HCT116 (cell line): ENCODE measurements around the gene SLC2A5. TPM values are rescaled to one million over a fixed set of nuclear protein-coding genes. Genes with fewer than 3 reads are reported as not detected.

ENCODE experiments used
- ATAC-seq: fragments of 200-7000 bp; cut with Tn5 transposase; 2 replicates; pipeline ENCODE4 v1.9.1; 2020; ENCODE audit warnings: mild to moderate bottlenecking, moderate library complexity
- BruUV-seq: library from RNA; stranded (reverse); fragments of 400-500 nt; replicated peaks from 2 replicates; lab custom pipeline; 2021; lab: Mats Ljungman, UMichigan
- CTCF ChIA-PET: fragments of 300-600 bp; sonication (Branson Sonifier 250); formaldehyde crosslinking; loops from one replicate; lab custom pipeline; 2021; ENCODE audit warnings: antibody characterized with exemption; lab: Charles Lee
- POLR2A ChIA-PET: fragments of 300-600, 350-600 bp; sonication (Branson Sonifier 250); formaldehyde crosslinking; loops from one replicate; lab custom pipeline; 2021; ENCODE audit warnings: antibody characterized with exemption; lab: Charles Lee
- RAD21 ChIA-PET, 2 experiments: fragments of 300-600 bp; sonication (Branson Sonifier 250); formaldehyde crosslinking; loops; one replicate each; lab custom pipeline; 2023; ENCODE audit warnings: low total read pairs in 2 of 2; ENCODE audit not compliant: uncharacterized antibody in 2 of 2, unreplicated experiment in 2 of 2, low non-redundant PET in 1 of 2; lab: Charles Lee
- DNase-seq: peaks from one replicate; pipeline ENCODE4 v3.0.0-alpha.2; 2010; ENCODE audit warnings: low read depth, low spot score
- H2AFZ ChIP-seq: fragments of 200-600 bp; shearing (Covaris generic), sonication (generic); 2 replicates; pipeline ENCODE4 v1.6.1; 2017; ENCODE audit warnings: low read depth, mixed run types, mixed read lengths, antibody characterized with exemption, low read length; ENCODE audit not compliant: poor library complexity, severe bottlenecking
- H3K27ac ChIP-seq: 2 replicates; pipeline ENCODE4 v1.5.1; 2012; ENCODE audit warnings: low read depth, low read length
- H3K27me3 ChIP-seq: fragments of 200-600 bp; sonication (generic); 2 replicates; pipeline ENCODE4 v1.6.1; 2016; ENCODE audit warnings: mixed run types, low read length, mixed read lengths; ENCODE audit not compliant: insufficient read depth
- H3K36me3 ChIP-seq, 2 experiments: fragments of 200-500 bp in 1 of 2; fragments of 200-600 bp in 1 of 2; sonication (Bioruptor generic) in 1 of 2; sonication (generic) in 1 of 2; 2 replicates each; pipeline versions ENCODE4 v1.5.1 to v1.6.1; 2014 to 2016; ENCODE audit warnings: low read length in 2 of 2, inconsistent platforms in 1 of 2, mixed read lengths in 1 of 2, mixed run types in 1 of 2; ENCODE audit not compliant: insufficient read depth in 2 of 2, control insufficient read depth in 1 of 2
- H3K4me1 ChIP-seq, 2 experiments: fragments of 200-600 bp in 1 of 2; sonication (generic) in 1 of 2; 2 replicates each; pipeline versions ENCODE4 v1.5.1 to v1.6.1; 2012 to 2017; ENCODE audit warnings: low read length in 2 of 2, inconsistent platforms in 1 of 2, mild to moderate bottlenecking in 1 of 2, mixed read lengths in 1 of 2, mixed run types in 1 of 2, moderate library complexity in 1 of 2; ENCODE audit not compliant: insufficient read depth in 2 of 2, control insufficient read depth in 1 of 2
- H3K4me2 ChIP-seq: fragments of 200-600 bp; sonication (generic); 2 replicates; pipeline ENCODE4 v1.6.1; 2017; ENCODE audit warnings: mixed run types, low read length, mixed read lengths
- H3K4me3 ChIP-seq, 2 experiments: fragments of 200-600 bp in 1 of 2; sonication (generic) in 1 of 2; replicated peaks in 1 of 2; 2 replicates each; pipeline ENCODE4 v1.5.1; 2011 to 2016; ENCODE audit warnings: low read length in 2 of 2, control low read depth in 1 of 2, low read depth in 1 of 2, mild to moderate bottlenecking in 1 of 2, mixed read lengths in 1 of 2, mixed run types in 1 of 2
- H3K79me2 ChIP-seq: fragments of 200-600 bp; sonication (generic); 2 replicates; pipeline ENCODE4 v1.6.1; 2017; ENCODE audit warnings: mild to moderate bottlenecking, mixed run types, low read length, moderate library complexity, mixed read lengths; ENCODE audit not compliant: insufficient read depth
- H3K9ac ChIP-seq: fragments of 200-600 bp; sonication (generic); 2 replicates; pipeline ENCODE4 v1.6.1; 2016; ENCODE audit warnings: low read length, mixed read lengths
- H3K9me2 ChIP-seq: fragments of 200-600 bp; sonication (generic), shearing (Covaris generic); 2 replicates; pipeline ENCODE4 v1.6.1; 2017; ENCODE audit warnings: mixed run types, mild to moderate bottlenecking, moderate library complexity; ENCODE audit not compliant: insufficient read depth
- H3K9me3 ChIP-seq, 2 experiments: fragments of 200-500 bp in 1 of 2; fragments of 200-600 bp in 1 of 2; sonication (Bioruptor generic) in 1 of 2; sonication (generic) in 1 of 2; 2 replicates each; pipeline ENCODE4 v1.6.1; 2014 to 2017; ENCODE audit warnings: low read length in 2 of 2, mixed read lengths in 2 of 2, inconsistent platforms in 1 of 2, low read depth in 1 of 2, mild to moderate bottlenecking in 1 of 2, mixed run types in 1 of 2, moderate library complexity in 1 of 2; ENCODE audit not compliant: control insufficient read depth in 1 of 2, insufficient read depth in 1 of 2
- H4K20me1 ChIP-seq: fragments of 200-600 bp; sonication (generic), shearing (Covaris generic); 2 replicates; pipeline ENCODE4 v1.6.1; 2017; ENCODE audit warnings: mixed run types, mild to moderate bottlenecking, moderate library complexity; ENCODE audit not compliant: insufficient read depth
- ATF3 ChIP-seq: IDR thresholded peaks from 2 replicates; pipeline ENCODE4 v1.6.1; 2012
- CBX3 ChIP-seq: IDR thresholded peaks from 2 replicates; pipeline ENCODE4 v1.6.1; 2012; ENCODE audit warnings: low read depth
- CEBPB ChIP-seq: IDR thresholded peaks from 2 replicates; pipeline ENCODE4 v1.6.1; 2012; ENCODE audit warnings: low read depth
- EGR1 ChIP-seq: IDR thresholded peaks from 2 replicates; pipeline ENCODE4 v1.6.1; 2012; ENCODE audit warnings: low read depth
- ELF1 ChIP-seq: IDR thresholded peaks from 2 replicates; pipeline ENCODE4 v1.6.1; 2012; ENCODE audit warnings: low read depth, borderline replicate concordance
- EZH2 ChIP-seq: fragments of 200-600 bp; sonication (generic); IDR thresholded peaks from 2 replicates; pipeline ENCODE4 v1.6.1; 2017; ENCODE audit warnings: antibody characterized with exemption, mixed run types
- EZH2phosphoT487 ChIP-seq: fragments of 200-600 bp; IDR thresholded peaks from 2 replicates; pipeline ENCODE4 v1.6.1; 2018; ENCODE audit warnings: antibody characterized with exemption, borderline replicate concordance
- FOSL1 ChIP-seq: IDR thresholded peaks from 2 replicates; pipeline ENCODE4 v1.6.1; 2012; ENCODE audit warnings: low read depth
- JUND ChIP-seq: IDR thresholded peaks from 2 replicates; pipeline ENCODE4 v1.6.1; 2012
- POLR2A ChIP-seq: IDR thresholded peaks from 2 replicates; pipeline ENCODE4 v1.7.0; 2011; ENCODE audit warnings: borderline replicate concordance; ENCODE audit not compliant: insufficient read depth, insufficient read length; ENCODE audit errors: extremely low read depth
- POLR2AphosphoS5 ChIP-seq: IDR thresholded peaks from 2 replicates; pipeline ENCODE4 v1.6.1; 2011; ENCODE audit warnings: mild to moderate bottlenecking, low read depth, low read length, moderate library complexity
- RAD21 ChIP-seq: IDR thresholded peaks from 2 replicates; pipeline ENCODE4 v1.6.1; 2012; ENCODE audit warnings: low read depth, mild to moderate bottlenecking
- REST ChIP-seq: IDR thresholded peaks from 2 replicates; pipeline ENCODE4 v1.6.1; 2012; ENCODE audit warnings: low read depth
- SP1 ChIP-seq: IDR thresholded peaks from 2 replicates; pipeline ENCODE4 v1.6.1; 2012; ENCODE audit warnings: low read depth
- SRF ChIP-seq: IDR thresholded peaks from 2 replicates; pipeline ENCODE4 v1.6.1; 2012; ENCODE audit warnings: low read depth
- TCF7L2 ChIP-seq: IDR thresholded peaks from 2 replicates; pipeline ENCODE4 v1.7.0; 2011; ENCODE audit warnings: borderline replicate concordance, inconsistent platforms; ENCODE audit not compliant: insufficient read depth, insufficient read length; ENCODE audit errors: extremely low read depth
- ZFX ChIP-seq: fragments of 450-650 bp; IDR thresholded peaks from 2 replicates; pipeline ENCODE4 v1.6.1; 2017
- intact Hi-C: fragments of 100-400 bp; cut with micrococcal nuclease; formaldehyde crosslinking; loops from 2 replicates; pipeline ENCODE4 v1.10.0; 2022
- total RNA-seq: library from RNA; stranded (reverse); gene quantifications from one replicate; pipeline ENCODE4 v1.2.1, GENCODE V29; 2021; ENCODE audit not compliant: unreplicated experiment
- TF ChIP-seq, protein P1 (sequence below): IDR thresholded peaks from 2 replicates; pipeline ENCODE4 v1.6.1; 2012
- TF ChIP-seq, protein P2 (sequence below), 3 experiments: fragments of 200-600 bp in 1 of 3; sonication (generic) in 1 of 3; IDR thresholded peaks in 2 of 3; conservative IDR thresholded peaks in 1 of 3; 2 replicates each; pipeline ENCODE4 v1.5.1; 2012 to 2017; ENCODE audit warnings: low read depth in 2 of 3, low read length in 2 of 3, antibody characterized with exemption in 1 of 3, borderline replicate concordance in 1 of 3, control low read depth in 1 of 3, mild to moderate bottlenecking in 1 of 3, mixed read lengths in 1 of 3, mixed run types in 1 of 3, moderate library complexity in 1 of 3; ENCODE audit not compliant: insufficient read depth in 1 of 3
- TF ChIP-seq, protein P3 (sequence below): IDR thresholded peaks from 2 replicates; pipeline ENCODE4 v1.6.1; 2011; ENCODE audit warnings: mild to moderate bottlenecking, low read length, moderate library complexity; ENCODE audit not compliant: insufficient replicate concordance; ENCODE audit errors: extremely low read depth

Gene SLC2A5
- total RNA-seq, 1 experiment from 2014 or later, result not detected

- Histone ChIP-seq H3K9me2 (no peaks in the 10 kb centered on the region), H3K4me1 (peaks cover 22 to 35% of the 10 kb centered on the region in 2 experiments), H3K4me3 (no peak overlapping the region), H4K20me1 (no peaks in the 10 kb centered on the region), H3K27ac (no peak overlapping the region), H3K27me3 (no peaks in the 10 kb centered on the region), H3K79me2 (no peaks in the 10 kb centered on the region), H3K4me2 (no peak overlapping the region), H3K9ac (no peak overlapping the region), H2AFZ (no peak overlapping the region), H3K36me3 (no peaks in the 10 kb centered on the region), H3K9me3 (no peaks in the 10 kb centered on the region)
- DNase-seq (no peak), ATAC-seq (no peak)
- TF ChIP-seq ZFX (no peak), ELF1 (no peak), CEBPB (no peak), JUND (no peak), EZH2phosphoT487 (no peak), POLR2AphosphoS5 (no peak), ATF3 (no peak), TCF7L2 (no peak), EZH2 (no peak), EGR1 (no peak), SRF (no peak), REST (no peak), POLR2A (no peak), FOSL1 (no peak), RAD21 (no peak), CBX3 (no peak), SP1 (no peak)
- TF ChIP-seq, protein P1, sequence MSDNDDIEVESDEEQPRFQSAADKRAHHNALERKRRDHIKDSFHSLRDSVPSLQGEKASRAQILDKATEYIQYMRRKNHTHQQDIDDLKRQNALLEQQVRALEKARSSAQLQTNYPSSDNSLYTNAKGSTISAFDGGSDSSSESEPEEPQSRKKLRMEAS, result no peak
- TF ChIP-seq, protein P2, sequence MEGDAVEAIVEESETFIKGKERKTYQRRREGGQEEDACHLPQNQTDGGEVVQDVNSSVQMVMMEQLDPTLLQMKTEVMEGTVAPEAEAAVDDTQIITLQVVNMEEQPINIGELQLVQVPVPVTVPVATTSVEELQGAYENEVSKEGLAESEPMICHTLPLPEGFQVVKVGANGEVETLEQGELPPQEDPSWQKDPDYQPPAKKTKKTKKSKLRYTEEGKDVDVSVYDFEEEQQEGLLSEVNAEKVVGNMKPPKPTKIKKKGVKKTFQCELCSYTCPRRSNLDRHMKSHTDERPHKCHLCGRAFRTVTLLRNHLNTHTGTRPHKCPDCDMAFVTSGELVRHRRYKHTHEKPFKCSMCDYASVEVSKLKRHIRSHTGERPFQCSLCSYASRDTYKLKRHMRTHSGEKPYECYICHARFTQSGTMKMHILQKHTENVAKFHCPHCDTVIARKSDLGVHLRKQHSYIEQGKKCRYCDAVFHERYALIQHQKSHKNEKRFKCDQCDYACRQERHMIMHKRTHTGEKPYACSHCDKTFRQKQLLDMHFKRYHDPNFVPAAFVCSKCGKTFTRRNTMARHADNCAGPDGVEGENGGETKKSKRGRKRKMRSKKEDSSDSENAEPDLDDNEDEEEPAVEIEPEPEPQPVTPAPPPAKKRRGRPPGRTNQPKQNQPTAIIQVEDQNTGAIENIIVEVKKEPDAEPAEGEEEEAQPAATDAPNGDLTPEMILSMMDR (IDR thresholded peaks at IDR 0.05 in 2 of 3, conservative IDR thresholded peaks at IDR 0.05 in 1 of 3; ENCODE audit: borderline replicate concordance in 1 of 3, insufficient read depth in 1 of 3, low read depth in 2 of 3, low read length in 2 of 3), result no peak
- TF ChIP-seq, protein P3, sequence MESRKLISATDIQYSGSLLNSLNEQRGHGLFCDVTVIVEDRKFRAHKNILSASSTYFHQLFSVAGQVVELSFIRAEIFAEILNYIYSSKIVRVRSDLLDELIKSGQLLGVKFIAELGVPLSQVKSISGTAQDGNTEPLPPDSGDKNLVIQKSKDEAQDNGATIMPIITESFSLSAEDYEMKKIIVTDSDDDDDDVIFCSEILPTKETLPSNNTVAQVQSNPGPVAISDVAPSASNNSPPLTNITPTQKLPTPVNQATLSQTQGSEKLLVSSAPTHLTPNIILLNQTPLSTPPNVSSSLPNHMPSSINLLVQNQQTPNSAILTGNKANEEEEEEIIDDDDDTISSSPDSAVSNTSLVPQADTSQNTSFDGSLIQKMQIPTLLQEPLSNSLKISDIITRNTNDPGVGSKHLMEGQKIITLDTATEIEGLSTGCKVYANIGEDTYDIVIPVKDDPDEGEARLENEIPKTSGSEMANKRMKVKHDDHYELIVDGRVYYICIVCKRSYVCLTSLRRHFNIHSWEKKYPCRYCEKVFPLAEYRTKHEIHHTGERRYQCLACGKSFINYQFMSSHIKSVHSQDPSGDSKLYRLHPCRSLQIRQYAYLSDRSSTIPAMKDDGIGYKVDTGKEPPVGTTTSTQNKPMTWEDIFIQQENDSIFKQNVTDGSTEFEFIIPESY, result no peak
- POLR2A ChIA-PET, result no interaction called here
- intact Hi-C loops, result no loop called here
- BruUV-seq, result no TSS peak
- CTCF ChIA-PET, result no interaction called here
- RAD21 ChIA-PET, result no interaction called here
Measured at GRCh38 chr1:9078015-9078751, 8.7 kb upstream of the SLC2A5 start.
